Naive thymus-derived CD4-positive, alpha-beta T cell (primary cell): ENCODE data around the gene LPP. TPM values are rescaled to one million over a fixed set of nuclear protein-coding genes. Genes with fewer than 3 reads are reported as not detected.

Experiments used
- ATAC-seq: fragments of 150-1000 bp; cut with Tn5 transposase; 2 replicates; pipeline ENCODE4 v1.10.0; 2021; ENCODE audit warnings: mild to moderate bottlenecking, moderate library complexity
- CTCF ChIA-PET: fragments of 350-600 bp; sonication (Branson Sonifier 250); formaldehyde crosslinking; loops from one replicate; lab custom pipeline; 2021; ENCODE audit warnings: antibody characterized with exemption; lab: Charles Lee
- POLR2A ChIA-PET: fragments of 350-600 bp; sonication (Branson Sonifier 250); formaldehyde crosslinking; loops from one replicate; lab custom pipeline; 2021; ENCODE audit warnings: antibody characterized with exemption, inconsistent platforms; lab: Charles Lee
- DNase-seq, 9 donors: peaks; one replicate each; pipeline versions ENCODE4 v3.0.0 to v3.0.0-alpha.2; 2020 to 2022; ENCODE audit warnings: mixed read lengths in 1 of 9
- H3K27ac ChIP-seq: one replicate; pipeline ENCODE4 v1.7.0; 2013; ENCODE audit warnings: mild to moderate bottlenecking, low read depth, low read length, moderate library complexity
- H3K27me3 ChIP-seq, 2 donors: one replicate each; pipeline ENCODE4 v1.7.0; 2013; ENCODE audit warnings: low read length in 2 of 2, mild to moderate bottlenecking in 2 of 2, moderate library complexity in 2 of 2; ENCODE audit not compliant: control insufficient read depth in 2 of 2, insufficient read depth in 2 of 2
- H3K36me3 ChIP-seq, 3 experiments: 1 replicate in 2 of 3; 2 replicates in 1 of 3; pipeline ENCODE4 v1.7.0; 2013; ENCODE audit warnings: low read length in 3 of 3, mild to moderate bottlenecking in 3 of 3, moderate library complexity in 1 of 3; ENCODE audit not compliant: insufficient read depth in 3 of 3, control insufficient read depth in 2 of 3
- H3K4me1 ChIP-seq, 2 donors: one replicate each; pipeline ENCODE4 v1.7.0; 2013; ENCODE audit warnings: low read length in 2 of 2, mild to moderate bottlenecking in 2 of 2, moderate library complexity in 1 of 2; ENCODE audit not compliant: control insufficient read depth in 2 of 2, insufficient read depth in 2 of 2
- H3K4me3 ChIP-seq: 2 replicates; pipeline ENCODE4 v1.7.0; 2013; ENCODE audit warnings: mild to moderate bottlenecking, low read length
- H3K9me3 ChIP-seq, 3 experiments: 1 replicate in 2 of 3; 2 replicates in 1 of 3; pipeline ENCODE4 v1.7.0; 2013; ENCODE audit warnings: low read length in 3 of 3; ENCODE audit not compliant: control insufficient read depth in 2 of 3
- H3K27ac Mint-ChIP-seq, 9 donors: one replicate each; pipeline ENCODE4 v1.8.0; 2020 to 2022; ENCODE audit warnings: mixed read lengths in 9 of 9, mild to moderate bottlenecking in 8 of 9, moderate library complexity in 5 of 9, inconsistent platforms in 2 of 9
- H3K27me3 Mint-ChIP-seq, 5 donors: one replicate each; pipeline ENCODE4 v1.8.0; 2021 to 2022; ENCODE audit warnings: mixed read lengths in 5 of 5, mild to moderate bottlenecking in 1 of 5
- H3K36me3 Mint-ChIP-seq, 5 donors: one replicate each; pipeline ENCODE4 v1.8.0; 2020 to 2022; ENCODE audit warnings: mixed read lengths in 5 of 5, mild to moderate bottlenecking in 3 of 5, inconsistent platforms in 1 of 5
- H3K4me1 Mint-ChIP-seq, 7 donors: one replicate each; pipeline ENCODE4 v1.8.0; 2020 to 2022; ENCODE audit warnings: mixed read lengths in 7 of 7, mild to moderate bottlenecking in 3 of 7, inconsistent platforms in 1 of 7
- H3K4me3 Mint-ChIP-seq, 10 donors: one replicate each; pipeline ENCODE4 v1.8.0; 2020 to 2022; ENCODE audit warnings: mild to moderate bottlenecking in 10 of 10, mixed read lengths in 10 of 10, moderate library complexity in 6 of 10, inconsistent platforms in 2 of 10
- H3K9me3 Mint-ChIP-seq, 11 donors: one replicate each; pipeline ENCODE4 v1.8.0; 2020 to 2022; ENCODE audit warnings: mixed read lengths in 11 of 11, mild to moderate bottlenecking in 4 of 11, inconsistent platforms in 1 of 11, moderate library complexity in 1 of 11
- intact Hi-C, 2 donors: fragments of 100-400 bp; cut with micrococcal nuclease; formaldehyde crosslinking; loops; one replicate each; pipeline ENCODE4 v1.15.1; 2023
- polyA plus RNA-seq, 2 donors: library from polyadenylated mRNA; unstranded; fragments of 300-500 nt; fragmentation: Illumina TruSeq; gene quantifications; one replicate each; pipeline ENCODE4 v1.2.3, GENCODE V29; 2021
- total RNA-seq, 6 experiments: library from RNA in 5 of 6; stranded (reverse) in 5 of 6; gene quantifications; 1 replicate in 5 of 6; 2 replicates in 1 of 6; pipeline ENCODE4 v1.2.3 and lab custom pipeline; 2021 to 2026

LPP gene
- total and polyA plus RNA-seq, 7 experiments from 2014 or later = 10.3 to 95.2 (median 19.5) TPM

- CTCF ChIA-PET = no interaction called here
- no peak for DNase-seq
- Histone ChIP-seq H3K27me3 (no peaks in the 10 kb centered on the region), H3K9me3 (no peaks in the 10 kb centered on the region), H3K4me3 (no peak overlapping the region), H3K4me1 (no peaks in the 10 kb centered on the region), H3K27ac (no peak overlapping the region), H3K36me3 (no peaks in the 10 kb centered on the region)
- ATAC-seq = no peak
- Mint-ChIP-seq H3K4me1 (peaks cover 15 to 36% (median 31%) of the 10 kb centered on the region in 7 donors), H3K27ac (no peak overlapping the region), H3K27me3 (no peaks in the 10 kb centered on the region), H3K4me3 (no peak overlapping the region), H3K36me3 (peaks cover 6 to 29% (median 24%) of the 10 kb centered on the region in 5 donors), H3K9me3 (peaks cover 0 to 4% (median 0%) of the 10 kb centered on the region in 11 donors)
- POLR2A ChIA-PET = no interaction called here
- intact Hi-C loops = loop anchor here in 1 of 2 donors (5.0 kb wide), 1 partner anchor 43 kb away; no protein-coding TSS in a partner anchor
Observed at GRCh38 chr3:188200481-188200880, 46.5 kb downstream of the LPP start.

GRCh38 chr3:188202358-188203138 is 48.6 kb downstream of the LPP start:
- ChIA-PET CTCF (no interaction called here), POLR2A (interaction anchor here (0.6 kb wide), 1 partner anchor 89 kb away, joined by 3 read pairs; no protein-coding TSS in a partner anchor)
- DNase-seq (no peak), ATAC-seq (no peak)
- Mint-ChIP-seq H3K4me1 (peaks cover 14 to 28% (median 22%) of the 10 kb centered on the region in 7 donors), H3K27me3 (no peaks in the 10 kb centered on the region), H3K9me3 (peaks cover 0 to 4% (median 0%) of the 10 kb centered on the region in 11 donors), H3K27ac (peak overlapping the region in 1 of 9 donors; percentile 42), H3K4me3 (no peak overlapping the region), H3K36me3 (peaks cover 8 to 26% (median 15%) of the 10 kb centered on the region in 5 donors)
- H3K27me3 ChIP-seq = no peaks in the 10 kb centered on the region
- H3K4me3 ChIP-seq = no peak overlapping the region
- H3K36me3 ChIP-seq = no peaks in the 10 kb centered on the region
- no peaks in the 10 kb centered on the region for H3K9me3 ChIP-seq
- intact Hi-C loops = loop anchor here in 1 of 2 donors (5.0 kb wide), 1 partner anchor 45 kb away; no protein-coding TSS in a partner anchor
- H3K27ac ChIP-seq = no peak overlapping the region
- H3K4me1 ChIP-seq = no peaks in the 10 kb centered on the region

GRCh38 chr3:188204526-188204925 is 50.6 kb downstream of the LPP start:
- H3K27me3 ChIP-seq = no peaks in the 10 kb centered on the region
- H3K4me1 ChIP-seq = no peaks in the 10 kb centered on the region
- ATAC-seq (no peak), DNase-seq (no peak)
- POLR2A ChIA-PET = no interaction called here
- Mint-ChIP-seq H3K36me3 (peaks cover 0 to 27% (median 15%) of the 10 kb centered on the region in 5 donors), H3K4me3 (no peak overlapping the region), H3K9me3 (peaks cover 0 to 4% (median 0%) of the 10 kb centered on the region in 11 donors), H3K27ac (no peak overlapping the region), H3K4me1 (peaks cover 9 to 28% (median 17%) of the 10 kb centered on the region in 7 donors), H3K27me3 (no peaks in the 10 kb centered on the region)
- H3K36me3 ChIP-seq = no peaks in the 10 kb centered on the region
- H3K4me3 ChIP-seq = no peak overlapping the region
- CTCF ChIA-PET = interaction anchor here (0.7 to 1.1 kb wide), 2 partner anchors 456 to 464 kb away, joined by 3 read pairs; no protein-coding TSS in a partner anchor
- intact Hi-C loops = loop anchor here in 1 of 2 donors (5.0 kb wide), 1 partner anchor 47 kb away; no protein-coding TSS in a partner anchor
- H3K9me3 ChIP-seq = no peaks in the 10 kb centered on the region
- no peak overlapping the region for H3K27ac ChIP-seq

- Histone ChIP-seq H3K27me3 (no peaks in the 10 kb centered on the region), H3K27ac (no peak overlapping the region), H3K4me1 (no peaks in the 10 kb centered on the region), H3K9me3 (no peaks in the 10 kb centered on the region), H3K4me3 (no peak overlapping the region), H3K36me3 (no peaks in the 10 kb centered on the region)
- DNase-seq (no peak), ATAC-seq (no peak)
- Mint-ChIP-seq H3K4me1 (peaks cover 9 to 28% (median 18%) of the 10 kb centered on the region in 7 donors), H3K27me3 (no peaks in the 10 kb centered on the region), H3K27ac (no peak overlapping the region), H3K9me3 (peaks cover 0 to 4% (median 0%) of the 10 kb centered on the region in 11 donors), H3K36me3 (peaks cover 0 to 41% (median 21%) of the 10 kb centered on the region in 5 donors), H3K4me3 (no peak overlapping the region)
- CTCF ChIA-PET = no interaction called here
- intact Hi-C loops = no loop called here
- POLR2A ChIA-PET = interaction anchor here (0.6 kb wide), 1 partner anchor 842 kb away, joined by 3 read pairs; no protein-coding TSS in a partner anchor
Observed at GRCh38 chr3:188205992-188206416, 52.0 kb downstream of the LPP start.

GRCh38 chr3:188206787-188207186 is 52.8 kb downstream of the LPP start:
- Mint-ChIP-seq H3K27me3 (no peaks in the 10 kb centered on the region), H3K27ac (no peak overlapping the region), H3K36me3 (peaks cover 0 to 44% (median 26%) of the 10 kb centered on the region in 5 donors), H3K4me1 (peaks cover 9 to 25% (median 15%) of the 10 kb centered on the region in 7 donors), H3K4me3 (no peak overlapping the region), H3K9me3 (peaks cover 0 to 1% (median 0%) of the 10 kb centered on the region in 11 donors)
- intact Hi-C loops = no loop called here
- DNase-seq (no peak), ATAC-seq (no peak)
- ChIA-PET CTCF (no interaction called here), POLR2A (no interaction called here)
- H3K4me1 ChIP-seq = no peaks in the 10 kb centered on the region
- H3K27me3 ChIP-seq = no peaks in the 10 kb centered on the region
- H3K9me3 ChIP-seq = no peaks in the 10 kb centered on the region
- H3K4me3 ChIP-seq = no peak overlapping the region
- H3K27ac ChIP-seq = no peak overlapping the region
- H3K36me3 ChIP-seq = no peaks in the 10 kb centered on the region

GRCh38 chr3:188207941-188208515 is 54.1 kb downstream of the LPP start:
- ChIA-PET CTCF (no interaction called here), POLR2A (no interaction called here)
- H3K4me1 Mint-ChIP-seq = peaks cover 4 to 16% (median 9%) of the 10 kb centered on the region in 7 donors
- no peak overlapping the region for H3K27ac Mint-ChIP-seq
- H3K4me1 ChIP-seq = no peaks in the 10 kb centered on the region
- no peaks in the 10 kb centered on the region for H3K9me3 ChIP-seq
- H3K36me3 ChIP-seq = no peaks in the 10 kb centered on the region
- H3K27me3 ChIP-seq = no peaks in the 10 kb centered on the region
- ATAC-seq (no peak), DNase-seq (no peak)
- intact Hi-C loops = loop anchor here in 1 of 2 donors (2.0 kb wide), 1 partner anchor 59 kb away; no protein-coding TSS in a partner anchor
- H3K27me3 Mint-ChIP-seq = no peaks in the 10 kb centered on the region
- H3K27ac ChIP-seq = no peak overlapping the region
- H3K36me3 Mint-ChIP-seq = peaks cover 3 to 52% (median 27%) of the 10 kb centered on the region in 5 donors
- no peak overlapping the region for H3K4me3 ChIP-seq
- H3K4me3 Mint-ChIP-seq = no peak overlapping the region
- H3K9me3 Mint-ChIP-seq = no peaks in the 10 kb centered on the region
